ENCODE results near the gene TENM3.

The TENM3 gene

GRCh38 chr4:182415116-182415515, 171.9 kb downstream of the TENM3 start:
- DNase-seq = no peak

GRCh38 chr4:182416067-182416466, 172.9 kb downstream of the TENM3 start:
- DNase-seq = no peak

DNA sequence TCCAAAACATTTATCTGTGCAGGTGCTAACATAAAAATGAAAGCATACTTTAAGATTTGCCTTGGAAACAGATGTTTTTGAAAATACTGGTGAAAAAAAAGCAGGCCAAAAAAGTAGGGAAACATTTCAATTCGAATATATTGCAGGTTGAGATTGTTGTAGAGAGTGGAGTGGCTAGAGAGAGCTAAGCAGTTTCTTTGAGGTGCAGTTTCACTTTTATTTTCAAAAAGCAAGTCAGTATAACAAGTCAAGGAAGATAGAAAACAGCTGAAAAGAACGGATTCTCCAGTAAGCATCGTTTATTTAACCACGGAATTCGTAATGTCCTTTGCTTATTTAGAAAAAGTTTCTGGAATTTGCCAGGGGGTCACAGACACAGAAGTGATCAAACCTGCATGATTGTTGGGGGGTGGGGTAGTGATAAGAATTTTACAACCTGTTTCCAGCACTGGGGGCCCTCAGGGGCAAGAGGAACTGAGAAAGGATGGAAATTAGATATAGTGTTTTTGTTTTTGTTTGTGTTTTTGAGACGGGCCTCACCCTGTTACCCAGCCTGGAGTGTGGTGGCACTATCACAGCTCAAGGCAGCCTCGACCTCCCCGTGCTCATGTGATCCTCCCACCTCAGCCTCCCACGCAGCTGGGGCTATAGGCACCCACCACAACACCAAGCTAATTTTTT, 175.0 kb downstream of the TENM3 start:
- DNase-seq = no peak

DNA sequence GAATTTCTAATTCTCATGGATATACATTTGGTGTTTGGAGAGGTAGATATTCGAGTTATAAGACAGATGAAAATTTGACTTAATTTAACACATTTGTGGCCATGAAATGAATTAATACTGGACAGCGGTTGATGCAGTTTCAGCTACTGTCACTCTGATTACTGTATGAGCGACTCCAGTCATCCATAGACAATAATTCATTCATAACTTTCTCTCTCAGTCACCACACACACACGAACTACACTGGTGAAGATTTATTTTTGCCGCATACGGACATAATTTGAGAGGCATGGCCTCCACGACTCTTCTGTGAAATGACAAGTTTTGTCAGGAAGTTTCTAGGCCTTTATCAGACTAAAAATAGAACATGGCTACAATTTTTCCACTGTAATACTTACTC, 177.0 kb downstream of the TENM3 start:
- DNase-seq = no peak

- no peak for DNase-seq
Measured at GRCh38 chr4:182421753-182422152, 178.6 kb downstream of the TENM3 start.

GRCh38 chr4:182425302-182425701, 182.1 kb downstream of the TENM3 start:
- DNase-seq = no peak

DNA sequence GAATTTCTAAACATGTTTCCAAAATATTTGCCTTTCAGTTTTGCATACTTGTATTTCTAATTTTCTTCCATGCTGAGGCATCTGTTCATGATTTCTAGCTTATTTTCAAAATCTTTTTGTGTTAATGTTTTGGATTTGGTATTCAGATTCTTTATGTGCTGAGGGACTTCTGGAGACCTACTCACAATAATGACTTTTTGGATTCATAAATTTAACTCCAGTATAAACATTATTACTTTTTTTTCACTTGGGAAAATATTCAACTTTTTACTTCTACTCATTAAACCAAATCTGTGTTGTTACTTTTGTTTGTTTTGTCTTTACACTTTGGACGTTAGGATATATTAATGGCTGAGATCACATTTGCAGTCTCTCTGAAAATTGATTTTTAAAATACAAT, 183.7 kb downstream of the TENM3 start:
- DNase-seq = no peak

DNA sequence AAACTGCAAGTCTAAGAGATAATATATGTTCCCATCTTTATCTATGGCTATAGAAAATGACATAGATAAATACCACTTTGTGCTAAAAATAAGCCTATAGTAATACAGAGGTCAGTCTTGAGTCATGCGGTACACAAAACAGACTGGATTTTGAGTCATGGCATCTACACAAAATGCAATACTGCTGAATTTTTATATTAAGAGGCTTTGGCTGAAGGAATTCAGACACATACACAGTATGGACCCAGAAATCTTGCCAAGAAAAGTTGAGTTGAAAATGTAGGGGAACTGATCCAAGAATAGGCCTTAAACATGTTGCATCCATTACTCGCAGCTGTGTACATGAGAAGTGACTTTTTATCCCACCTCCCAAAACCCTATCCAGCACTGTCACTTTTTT, 184.4 kb downstream of the TENM3 start:
- no peak for DNase-seq

DNA sequence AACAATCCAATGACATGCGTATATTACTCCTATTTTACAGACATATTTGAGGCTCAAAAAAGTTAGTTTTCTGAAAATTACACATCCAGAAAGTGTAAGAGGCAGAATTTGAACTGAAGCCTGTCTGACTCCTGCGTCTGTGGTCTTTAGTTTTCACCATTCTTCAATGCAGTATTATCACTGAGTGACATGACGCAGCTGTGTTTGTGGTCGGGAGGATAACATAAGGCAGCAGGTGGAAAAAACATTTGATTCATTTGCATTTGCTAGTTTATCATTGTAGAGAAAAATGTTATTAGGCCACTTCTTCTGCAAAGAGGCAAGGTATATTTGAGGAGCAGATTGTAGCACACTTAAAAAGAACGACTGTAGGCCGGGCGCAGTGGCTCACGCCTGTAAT, 186.7 kb downstream of the TENM3 start:
- no peak for DNase-seq

DNA sequence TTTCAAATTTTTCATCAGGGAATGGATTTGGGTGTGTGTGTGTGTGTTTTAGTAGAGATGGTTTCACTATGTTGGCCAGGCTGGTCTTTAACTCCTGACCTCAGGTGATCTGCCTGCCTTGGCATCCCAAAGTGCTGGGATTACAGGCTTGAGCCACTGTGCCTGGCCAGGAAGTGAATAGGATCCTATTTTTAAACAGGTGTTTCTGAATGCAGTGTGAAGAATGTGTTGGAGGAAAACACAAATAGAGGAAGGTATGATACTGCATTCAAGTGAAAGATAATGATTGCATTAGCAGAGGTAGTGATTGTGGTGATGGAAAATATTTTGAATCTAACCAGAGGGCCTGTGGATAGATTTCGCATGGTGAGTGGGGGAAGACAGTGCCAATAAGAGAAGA, 189.6 kb downstream of the TENM3 start:
- DNase-seq = no peak

DNA sequence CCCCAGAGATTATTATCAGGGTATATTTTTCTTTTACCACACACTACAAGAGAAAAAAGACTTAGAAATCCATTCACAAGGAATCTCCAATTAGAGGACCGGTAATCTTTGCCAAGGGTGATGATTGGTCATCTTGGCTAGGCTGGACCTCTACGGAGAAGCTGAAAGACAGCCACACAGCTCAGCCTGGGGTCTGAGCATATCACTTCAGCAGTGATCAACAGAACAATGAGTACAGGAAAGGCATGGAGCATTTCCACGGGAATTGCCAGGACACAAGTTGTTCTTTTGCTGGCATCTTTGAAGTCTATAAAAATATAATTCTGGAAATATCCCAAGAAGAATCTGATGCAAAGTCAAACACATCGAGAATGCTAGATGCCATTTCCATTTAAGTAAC, 191.5 kb downstream of the TENM3 start:
- DNase-seq = no peak

DNA sequence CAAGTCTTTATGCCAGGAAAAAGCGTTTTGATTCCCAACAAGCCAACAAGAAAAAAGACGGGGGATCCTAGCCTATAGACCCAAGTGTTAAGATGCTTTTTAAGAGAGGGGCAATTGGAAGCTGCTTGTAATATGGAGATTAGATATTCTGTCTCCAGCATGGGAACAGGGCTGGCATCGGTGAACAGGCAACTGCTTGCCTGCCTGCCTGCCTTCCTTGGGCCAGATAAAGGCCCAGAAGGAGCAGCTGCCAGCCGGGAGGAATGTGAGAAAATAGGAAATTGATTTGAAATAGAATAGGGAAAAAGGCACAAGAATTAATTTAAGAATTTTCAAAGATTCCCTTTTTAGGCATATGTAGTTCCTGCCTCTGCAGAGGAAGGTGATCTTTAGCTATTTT, 192.2 kb downstream of the TENM3 start:
- no peak for DNase-seq

DNA sequence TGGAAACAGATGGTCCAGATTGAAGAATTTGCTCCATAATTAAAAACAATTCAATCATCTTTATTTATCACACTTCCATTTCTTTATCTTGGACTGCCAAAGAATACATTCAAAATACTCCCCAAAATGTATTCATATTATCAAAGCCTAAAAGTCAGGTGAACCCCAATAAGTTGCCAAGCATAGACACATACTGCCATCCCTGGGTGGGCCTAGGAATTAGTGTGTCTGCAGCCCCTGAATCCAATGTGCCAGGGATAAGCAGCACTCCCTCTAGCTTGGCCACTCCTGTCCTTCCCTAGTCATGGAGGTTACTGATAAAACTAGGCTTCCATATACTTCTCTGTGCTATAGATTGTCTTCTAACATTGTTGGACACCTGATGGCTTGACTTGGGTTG, 199.9 kb downstream of the TENM3 start:
- DNase-seq = no peak

- no peak for DNase-seq
Measured at GRCh38 chr4:182447767-182448280, 204.6 kb downstream of the TENM3 start.

DNA sequence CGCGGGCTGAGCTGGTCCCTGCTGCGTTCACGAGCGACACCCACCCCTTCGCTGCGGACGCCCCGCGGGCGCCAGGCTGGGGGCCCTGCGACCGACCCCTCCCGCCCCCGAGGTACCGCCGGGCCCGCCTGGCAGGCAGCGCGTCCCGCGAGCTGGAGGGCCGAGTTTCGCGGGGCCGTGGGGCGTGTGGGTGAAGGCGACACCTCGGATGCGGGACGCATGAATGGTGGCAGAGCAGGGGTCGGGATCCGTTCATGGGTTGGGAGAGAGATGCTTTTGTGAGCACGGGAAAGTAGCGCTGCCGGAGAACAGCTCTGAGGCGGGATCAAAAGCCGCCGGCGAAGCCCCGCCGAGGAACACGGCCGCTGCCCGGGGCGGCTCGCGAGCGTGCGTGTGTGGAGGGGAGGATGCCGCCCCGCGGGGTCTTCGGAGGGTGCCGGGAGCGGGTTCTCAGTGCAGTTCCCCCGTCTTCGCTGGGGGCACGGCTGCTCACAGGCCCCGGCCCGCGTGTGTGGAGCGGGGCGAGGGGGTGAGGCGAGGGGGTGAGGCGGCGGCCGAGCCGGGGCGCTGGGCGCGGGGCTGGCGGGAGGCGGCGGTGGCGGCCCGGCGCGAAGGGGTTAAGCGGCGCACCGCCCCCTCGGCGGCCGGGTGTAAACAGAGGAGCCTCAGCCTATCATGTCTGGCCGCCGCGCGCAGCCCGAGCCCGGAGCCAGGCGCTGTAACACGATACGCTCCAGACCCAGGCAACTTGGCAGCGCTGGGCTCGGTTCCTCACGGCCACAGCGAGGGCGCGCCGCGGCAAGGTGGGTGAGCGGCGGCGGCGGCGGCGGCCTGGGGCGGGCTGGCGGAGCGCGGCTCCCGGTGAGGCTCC, 205.3 kb downstream of the TENM3 start:
- DNase-seq = peak; percentile 76

GRCh38 chr4:182449186-182449929, 206.2 kb downstream of the TENM3 start:
- no peak for DNase-seq

DNA sequence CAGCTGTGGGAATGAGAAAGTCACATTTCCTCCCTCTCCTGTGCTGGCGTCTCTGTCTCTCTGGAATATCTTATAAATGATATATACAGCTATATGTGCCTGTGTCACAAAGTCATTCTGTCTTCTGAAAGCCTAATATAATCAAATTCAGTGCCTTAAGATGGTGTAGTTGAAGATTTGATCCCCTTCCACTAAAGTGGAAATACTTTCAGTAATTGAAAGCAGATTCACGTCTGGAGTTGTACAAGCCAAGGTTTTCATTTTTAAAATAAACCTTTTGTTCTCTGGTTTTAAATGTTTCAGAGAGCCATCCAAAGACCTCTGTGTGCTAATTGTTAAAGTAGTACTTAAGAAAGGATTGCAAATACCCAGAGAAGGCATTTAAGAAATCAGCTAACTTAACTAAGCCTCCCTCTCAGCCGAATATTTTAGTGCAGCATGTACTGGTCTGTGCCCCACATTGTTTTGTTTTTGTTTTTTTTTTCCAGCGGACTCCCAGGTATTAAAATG, 206.8 kb downstream of the TENM3 start:
- DNase-seq = no peak

GRCh38 chr4:182451441-182451840, 208.2 kb downstream of the TENM3 start:
- no peak for DNase-seq

GRCh38 chr4:182453830-182454229, 210.6 kb downstream of the TENM3 start:
- DNase-seq = no peak

DNA sequence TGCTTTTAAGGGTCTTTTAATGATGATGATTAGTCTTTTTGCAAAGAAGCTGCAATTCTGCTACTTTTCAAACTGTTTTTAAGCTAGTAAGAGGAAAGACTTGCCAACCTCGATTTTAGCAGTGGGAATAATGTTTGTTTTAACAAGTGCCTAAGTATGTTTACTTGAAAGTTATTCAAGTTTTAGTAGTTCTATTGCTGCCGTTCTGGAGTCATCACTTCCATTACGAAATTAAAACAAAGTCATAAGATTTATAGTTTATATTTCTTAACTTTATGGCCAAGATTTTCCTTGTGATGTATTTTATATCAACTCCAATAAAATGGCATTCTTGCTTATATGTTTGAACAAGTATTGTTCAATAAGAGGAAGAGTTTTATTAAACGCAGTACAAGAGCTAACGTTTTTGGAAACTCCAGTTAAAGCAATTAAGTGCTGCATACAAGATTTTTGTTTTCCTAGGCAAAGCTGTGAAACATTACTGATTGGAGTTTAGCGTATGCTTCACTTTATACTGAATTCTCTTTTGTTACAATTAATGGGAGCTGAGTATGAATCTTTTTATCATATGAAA, 211.3 kb downstream of the TENM3 start:
- no peak for DNase-seq

GRCh38 chr4:182465114-182465513, 221.9 kb downstream of the TENM3 start:
- DNase-seq = no peak

DNA sequence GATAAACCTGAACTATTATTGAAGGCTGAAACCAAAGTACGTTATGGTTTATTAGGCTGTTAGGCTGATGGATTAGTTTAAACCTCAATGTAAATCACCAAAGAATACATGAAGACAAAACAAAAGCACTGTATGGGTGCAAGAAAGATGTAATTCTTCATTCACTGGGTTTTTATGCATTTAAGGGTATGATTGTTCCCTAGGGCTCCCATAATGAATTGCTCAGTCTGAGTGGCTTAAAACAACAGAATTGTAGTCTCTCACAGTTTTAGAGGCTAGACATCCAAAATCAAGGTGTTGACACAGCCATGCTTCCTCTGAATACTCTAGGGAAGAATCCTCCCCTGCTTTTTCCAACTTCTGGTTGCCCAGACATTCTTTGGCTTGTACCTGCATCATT, 222.8 kb downstream of the TENM3 start:
- no peak for DNase-seq

DNA sequence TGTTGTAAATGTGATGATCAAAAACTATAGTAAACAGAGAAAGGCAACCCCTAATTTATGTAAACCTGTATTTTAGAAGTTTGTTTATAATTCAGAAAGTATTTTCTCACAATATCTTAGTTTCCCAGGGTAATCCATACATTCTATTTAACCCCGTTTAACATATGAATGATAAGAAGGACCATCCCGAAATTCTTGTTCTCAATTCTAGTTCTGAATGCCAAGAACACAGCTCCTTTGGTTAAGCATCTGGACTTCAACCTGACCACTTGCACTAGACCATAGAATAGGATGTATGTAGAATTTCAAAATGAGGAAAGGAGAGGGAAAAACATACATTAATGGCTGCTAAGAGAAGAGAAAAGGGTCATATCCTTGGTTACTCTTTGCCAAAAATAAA, 227.0 kb downstream of the TENM3 start:
- DNase-seq = no peak

Data from NCI-H1048 (cell line).